Uterus (tissue), 2 donors: ENCODE data around the gene RSRC1.

Source experiments
- POLR2A ChIP-seq, 2 donors: fragments of 450-650 bp; IDR thresholded peaks; one replicate each; pipeline ENCODE4 v1.6.1; 2016; ENCODE audit warnings: antibody characterized with exemption in 2 of 2, mild to moderate bottlenecking in 1 of 2, moderate library complexity in 1 of 2
- TF ChIP-seq, protein P1 (sequence below), 4 experiments: fragments of 200-600 bp in 2 of 4; fragments of 450-650 bp in 2 of 4; sonication (generic) in 2 of 4; IDR thresholded peaks; one replicate each; pipeline ENCODE4 v1.5.1; 2016 to 2019; ENCODE audit warnings: antibody characterized with exemption in 4 of 4, mild to moderate bottlenecking in 2 of 4, moderate library complexity in 1 of 4

DNA sequence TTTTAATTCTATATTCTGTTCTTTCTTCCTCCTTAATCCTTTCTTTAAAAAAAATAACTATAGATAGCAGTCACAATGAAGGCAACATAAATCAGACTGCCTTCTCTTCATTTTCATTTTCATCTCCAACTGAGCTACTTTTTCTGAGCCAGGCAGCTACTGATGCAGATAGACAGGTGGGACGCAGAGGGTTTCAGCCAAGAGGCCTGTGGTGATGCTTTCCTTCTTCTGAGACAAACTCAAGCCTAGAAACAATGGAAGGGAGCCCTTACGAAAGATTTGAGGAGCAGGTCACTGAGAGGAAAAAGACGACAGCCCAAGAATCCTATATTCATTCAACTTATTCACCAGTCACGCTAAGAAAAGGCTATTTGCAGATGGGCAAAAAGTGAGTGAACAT, 241.1 kb downstream of the RSRC1 start:
- TF ChIP-seq POLR2A (IDR thresholded peaks at IDR 0.05) = no peak
- TF ChIP-seq, protein P1, sequence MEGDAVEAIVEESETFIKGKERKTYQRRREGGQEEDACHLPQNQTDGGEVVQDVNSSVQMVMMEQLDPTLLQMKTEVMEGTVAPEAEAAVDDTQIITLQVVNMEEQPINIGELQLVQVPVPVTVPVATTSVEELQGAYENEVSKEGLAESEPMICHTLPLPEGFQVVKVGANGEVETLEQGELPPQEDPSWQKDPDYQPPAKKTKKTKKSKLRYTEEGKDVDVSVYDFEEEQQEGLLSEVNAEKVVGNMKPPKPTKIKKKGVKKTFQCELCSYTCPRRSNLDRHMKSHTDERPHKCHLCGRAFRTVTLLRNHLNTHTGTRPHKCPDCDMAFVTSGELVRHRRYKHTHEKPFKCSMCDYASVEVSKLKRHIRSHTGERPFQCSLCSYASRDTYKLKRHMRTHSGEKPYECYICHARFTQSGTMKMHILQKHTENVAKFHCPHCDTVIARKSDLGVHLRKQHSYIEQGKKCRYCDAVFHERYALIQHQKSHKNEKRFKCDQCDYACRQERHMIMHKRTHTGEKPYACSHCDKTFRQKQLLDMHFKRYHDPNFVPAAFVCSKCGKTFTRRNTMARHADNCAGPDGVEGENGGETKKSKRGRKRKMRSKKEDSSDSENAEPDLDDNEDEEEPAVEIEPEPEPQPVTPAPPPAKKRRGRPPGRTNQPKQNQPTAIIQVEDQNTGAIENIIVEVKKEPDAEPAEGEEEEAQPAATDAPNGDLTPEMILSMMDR (IDR thresholded peaks at IDR 0.05) = no peak
